Upper lobe of left lung (tissue), 6 donors: ENCODE data around the gene APBB1IP. TPM values are rescaled to one million over a fixed set of nuclear protein-coding genes. Genes with fewer than 3 reads are reported as not detected.

Source experiments
- ATAC-seq, 2 donors: fragments of 200-7000 bp; cut with Tn5 transposase; one replicate each; pipeline ENCODE4 v1.9.1; 2022; ENCODE audit warnings: mild to moderate bottlenecking in 2 of 2, moderate library complexity in 2 of 2; ENCODE audit not compliant: low FRiP score in 2 of 2
- DNase-seq, 2 donors: peaks; one replicate each; pipeline ENCODE4 v3.0.0-alpha.2; 2019 to 2020
- H3K27ac ChIP-seq, 4 donors: fragments of 200-600 bp; sonication (generic); one replicate each; pipeline ENCODE4 v1.5.1; 2016 to 2019
- H3K27me3 ChIP-seq, 4 donors: fragments of 200-600 bp; sonication (generic); one replicate each; pipeline ENCODE4 v1.5.1; 2017 to 2019
- H3K36me3 ChIP-seq, 4 donors: fragments of 200-600 bp; sonication (generic); one replicate each; pipeline ENCODE4 v1.5.1; 2016 to 2019
- H3K4me1 ChIP-seq, 4 donors: fragments of 200-600 bp; sonication (generic); one replicate each; pipeline ENCODE4 v1.5.1; 2018 to 2019
- H3K4me3 ChIP-seq, 4 donors: fragments of 200-600 bp; sonication (generic); one replicate each; pipeline ENCODE4 v1.5.1; 2017 to 2019; ENCODE audit warnings: mild to moderate bottlenecking in 2 of 4, moderate library complexity in 1 of 4
- H3K9me3 ChIP-seq, 4 donors: fragments of 200-600 bp; sonication (generic); one replicate each; pipeline ENCODE4 v1.5.1; 2018 to 2019
- CTCF ChIP-seq, 6 experiments: fragments of 450-650 bp in 4 of 6; fragments of 200-600 bp in 2 of 6; sonication (generic) in 2 of 6; IDR thresholded peaks; one replicate each; pipeline ENCODE4 v1.5.1; 2016 to 2019; ENCODE audit warnings: antibody characterized with exemption in 6 of 6
- EP300 ChIP-seq, 4 donors: sonication (generic); formaldehyde crosslinking; IDR thresholded peaks; one replicate each; pipeline ENCODE4 v1.5.1; 2017; ENCODE audit warnings: antibody characterized with exemption in 4 of 4, control low read depth in 2 of 4
- POLR2A ChIP-seq, 4 donors: fragments of 450-650 bp; IDR thresholded peaks; one replicate each; pipeline ENCODE4 v1.5.1; 2016 to 2017; ENCODE audit warnings: antibody characterized with exemption in 4 of 4, mild to moderate bottlenecking in 2 of 4
- POLR2AphosphoS5 ChIP-seq, 2 donors: sonication (generic); formaldehyde crosslinking; IDR thresholded peaks; one replicate each; pipeline ENCODE4 v1.5.1; 2017; ENCODE audit warnings: antibody characterized with exemption in 2 of 2
- WGBS, 2 donors: methylation state at CpG; one replicate each; pipeline ENCODE4 v1.1.5; 2017 to 2018; 5-methylcytosine and 5-hydroxymethylcytosine counted together
- total RNA-seq, 6 donors: library from RNA; depleted of rRNA in 4 of 6; stranded (reverse); fragments of >200 nt in 4 of 6; gene quantifications; one replicate each; pipeline versions ENCODE4 v1.1.0 to v1.2.1, GENCODE V29; 2016 to 2021
- donor health status: DM: no; HTN: no; CAD: no; lungs with moderate emphysema.
- donor health status: DM: no; HTN: yes; CAD: no; lungs with severe emphysema.

The APBB1IP gene
- total RNA-seq, 6 donors from 2014 or later = 15.8 to 45.1 (median 31.3) TPM

GRCh38 chr10:26555719-26556368 is 117.7 kb downstream of the APBB1IP start:
- DNase-seq (peak in 1 of 2 donors; percentile 89), ATAC-seq (peak; percentile 81 to 88)
- Histone ChIP-seq H3K9me3 (peaks cover 0 to 4% (median 0%) of the 10 kb centered on the region in 4 donors), H3K27ac (peak overlapping the region; percentile 53 to 83 (median 66)), H3K4me3 (no peak overlapping the region), H3K27me3 (no peaks in the 10 kb centered on the region), H3K4me1 (peaks cover 6 to 19% (median 11%) of the 10 kb centered on the region in 4 donors), H3K36me3 (peaks cover 0 to 12% (median 7%) of the 10 kb centered on the region in 4 donors)
- 34 to 37% methylated on average over 8 of the region's 8 CpGs for WGBS, 2 donors
- TF ChIP-seq POLR2AphosphoS5 (IDR thresholded peaks at IDR 0.05) (peak; percentile 59 to 72), POLR2A (IDR thresholded peaks at IDR 0.05) (peak in 1 of 4 donors; percentile 26), EP300 (IDR thresholded peaks at IDR 0.05) (peak in 1 of 4 donors; percentile 86), CTCF (IDR thresholded peaks at IDR 0.05) (no peak)

- H3K9me3 ChIP-seq = no peaks in the 10 kb centered on the region
- no peak for TF ChIP-seq POLR2A (IDR thresholded peaks at IDR 0.05)
- TF ChIP-seq CTCF (IDR thresholded peaks at IDR 0.05) = peak; percentile 44 to 82 (median 66)
- peaks cover 0 to 8% (median 3%) of the 10 kb centered on the region in 4 donors for H3K36me3 ChIP-seq
- ATAC-seq (peak; percentile 71 to 91), DNase-seq (no peak)
- peaks cover 6 to 19% (median 11%) of the 10 kb centered on the region in 4 donors for H3K4me1 ChIP-seq
- H3K27me3 ChIP-seq = no peaks in the 10 kb centered on the region
- 35 to 38% methylated on average over 9 of the region's 9 CpGs for WGBS, 2 donors
- H3K4me3 ChIP-seq = no peak overlapping the region
- H3K27ac ChIP-seq = peak overlapping the region in 3 of 4 donors; percentile 2 to 83 (median 32)
These were observed 118.9 kb downstream of the APBB1IP start for GRCh38 chr10:26556748-26557640.

GRCh38 chr10:26557641-26558014 is 119.5 kb downstream of the APBB1IP start:
- ATAC-seq (peak in 1 of 2 donors; percentile 72), DNase-seq (no peak)
- Histone ChIP-seq H3K27me3 (no peaks in the 10 kb centered on the region), H3K9me3 (no peaks in the 10 kb centered on the region), H3K27ac (no peak overlapping the region), H3K4me1 (peaks cover 6 to 19% (median 11%) of the 10 kb centered on the region in 4 donors), H3K36me3 (peaks cover 0 to 9% (median 8%) of the 10 kb centered on the region in 4 donors), H3K4me3 (no peak overlapping the region)
- WGBS, 2 donors = 72 to 76% methylated on average over 5 of the region's 5 CpGs
- TF ChIP-seq CTCF (IDR thresholded peaks at IDR 0.05) = no peak
- no peak for TF ChIP-seq EP300 (IDR thresholded peaks at IDR 0.05)
- no peak for TF ChIP-seq POLR2AphosphoS5 (IDR thresholded peaks at IDR 0.05)
- TF ChIP-seq POLR2A (IDR thresholded peaks at IDR 0.05) = no peak

GRCh38 chr10:26566525-26567350 is 128.6 kb downstream of the APBB1IP start:
- no peaks in the 10 kb centered on the region for H3K4me1 ChIP-seq
- TF ChIP-seq POLR2A (IDR thresholded peaks at IDR 0.05) = no peak
- TF ChIP-seq CTCF (IDR thresholded peaks at IDR 0.05) = no peak
- TF ChIP-seq EP300 (IDR thresholded peaks at IDR 0.05) = no peak
- no peak for TF ChIP-seq POLR2AphosphoS5 (IDR thresholded peaks at IDR 0.05)
- H3K27me3 ChIP-seq = no peaks in the 10 kb centered on the region
- H3K36me3 ChIP-seq = peaks cover 0 to 20% (median 8%) of the 10 kb centered on the region in 4 donors
- WGBS, 2 donors = 35 to 55% methylated on average over 26 to 28 of the region's 64 CpGs
- ATAC-seq (no peak), DNase-seq (peak in 1 of 2 donors; percentile 84)
- no peak overlapping the region for H3K27ac ChIP-seq
- H3K9me3 ChIP-seq = no peaks in the 10 kb centered on the region
- H3K4me3 ChIP-seq = peak overlapping the region; percentile 33 to 50 (median 38)
